Mucosa of descending colon (tissue), 3 donors: ENCODE measurements around the gene HEBP1. TPM values are rescaled to one million over a fixed set of nuclear protein-coding genes. Genes with fewer than 3 reads are reported as not detected.

ENCODE experiments used
- ATAC-seq: fragments of 200-7000 bp; cut with Tn5 transposase; one replicate; pipeline ENCODE4 v1.9.1; 2020; ENCODE audit warnings: mild to moderate bottlenecking, moderate library complexity
- DNase-seq, 3 donors: peaks; one replicate each; pipeline ENCODE4 v3.0.0-alpha.2; 2020
- H3K36me3 ChIP-seq: fragments of 200-600 bp; one replicate; pipeline ENCODE4 v1.8.0; 2021; ENCODE audit warnings: low read depth, mild to moderate bottlenecking
- H3K4me1 ChIP-seq: fragments of 200-600 bp; one replicate; pipeline ENCODE4 v1.8.0; 2021; ENCODE audit warnings: low read depth, mild to moderate bottlenecking
- H3K4me3 ChIP-seq: fragments of 200-600 bp; one replicate; pipeline ENCODE4 v1.8.0; 2021; ENCODE audit warnings: mild to moderate bottlenecking
- H3K9me3 ChIP-seq: fragments of 200-600 bp; one replicate; pipeline ENCODE4 v1.8.0; 2021; ENCODE audit warnings: mild to moderate bottlenecking
- intact Hi-C, 2 donors: fragments of 100-400 bp; cut with DNase I in 1 of 2; cut with micrococcal nuclease in 1 of 2; formaldehyde crosslinking; loops; one replicate each; pipeline versions ENCODE4 v1.11.0 to v1.11.1; 2022; cut with DNase I, micrococcal nuclease
- long read RNA-seq, 2 donors: library from polyadenylated mRNA; unstranded; transcript quantifications; one replicate each; pipeline ENCODE4 v2.0.0, GENCODE V29; 2019 to 2021
- total RNA-seq, 3 donors: library from RNA; stranded (reverse); fragmentation: NEBNext Ultra II Directional in 2 of 3; extraction: Animal tissue kit (Norgen Biotek cat#: 25700) in 2 of 3; gene quantifications; one replicate each; pipeline versions ENCODE4 v1.2.1 to v1.2.4, GENCODE V29; 2021 to 2023
- TF ChIP-seq, protein P1 (sequence below): fragments of 200-600 bp; IDR thresholded peaks from one replicate; pipeline ENCODE4 v1.8.0; 2022; ENCODE audit warnings: antibody characterized with exemption, mild to moderate bottlenecking
- donor health status: DM: no; HTN: no; CAD: no; lungs with moderate emphysema.
- donor health status: DM: no; HTN: no; CAD: no.
- donor health status: DM: no; HTN: yes; CAD: no.

The HEBP1 gene, protein sequence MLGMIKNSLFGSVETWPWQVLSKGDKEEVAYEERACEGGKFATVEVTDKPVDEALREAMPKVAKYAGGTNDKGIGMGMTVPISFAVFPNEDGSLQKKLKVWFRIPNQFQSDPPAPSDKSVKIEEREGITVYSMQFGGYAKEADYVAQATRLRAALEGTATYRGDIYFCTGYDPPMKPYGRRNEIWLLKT
- 10 to 100 TPM; 46.0 to 68.1 (median 62.1) TPM for total RNA-seq
- long read RNA-seq, donor 1, transcript HEBP1-201 (4 exons, 1,173 nt) = major isoform, 81 of 87 reads
- long read RNA-seq, donor 1, partial matches to known transcripts = 2 of 87 reads
- long read RNA-seq, donor 1, other reads (novel, unspliced or antisense) = 2 of 87 reads
- long read RNA-seq, donor 2, transcript HEBP1-201 (4 exons, 1,173 nt) = major isoform, 58 of 58 reads
- long read RNA-seq, donor 2, partial matches to known transcripts = 0 of 58 reads
- long read RNA-seq, donor 2, other reads (novel, unspliced or antisense) = 0 of 58 reads

- H3K36me3 ChIP-seq = no peaks in the 10 kb centered on the region
- H3K4me1 ChIP-seq = peaks cover 16% of the 10 kb centered on the region
- TF ChIP-seq, protein P1, sequence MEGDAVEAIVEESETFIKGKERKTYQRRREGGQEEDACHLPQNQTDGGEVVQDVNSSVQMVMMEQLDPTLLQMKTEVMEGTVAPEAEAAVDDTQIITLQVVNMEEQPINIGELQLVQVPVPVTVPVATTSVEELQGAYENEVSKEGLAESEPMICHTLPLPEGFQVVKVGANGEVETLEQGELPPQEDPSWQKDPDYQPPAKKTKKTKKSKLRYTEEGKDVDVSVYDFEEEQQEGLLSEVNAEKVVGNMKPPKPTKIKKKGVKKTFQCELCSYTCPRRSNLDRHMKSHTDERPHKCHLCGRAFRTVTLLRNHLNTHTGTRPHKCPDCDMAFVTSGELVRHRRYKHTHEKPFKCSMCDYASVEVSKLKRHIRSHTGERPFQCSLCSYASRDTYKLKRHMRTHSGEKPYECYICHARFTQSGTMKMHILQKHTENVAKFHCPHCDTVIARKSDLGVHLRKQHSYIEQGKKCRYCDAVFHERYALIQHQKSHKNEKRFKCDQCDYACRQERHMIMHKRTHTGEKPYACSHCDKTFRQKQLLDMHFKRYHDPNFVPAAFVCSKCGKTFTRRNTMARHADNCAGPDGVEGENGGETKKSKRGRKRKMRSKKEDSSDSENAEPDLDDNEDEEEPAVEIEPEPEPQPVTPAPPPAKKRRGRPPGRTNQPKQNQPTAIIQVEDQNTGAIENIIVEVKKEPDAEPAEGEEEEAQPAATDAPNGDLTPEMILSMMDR = no peak
- no peaks in the 10 kb centered on the region for H3K9me3 ChIP-seq
- peak; percentile 96 for ATAC-seq
- peak; percentile 97 to 99 (median 98) for DNase-seq
- intact Hi-C loops = no loop called here
- peak within 1 kb of the TSS; percentile 35 for H3K4me3 ChIP-seq
These were observed at the start of gene HEBP1 for GRCh38 chr12:12999959-13000615. Gene HEBP1, minus strand, starts transcription at chr12:13000265. Its CDS starts 151 bp downstream, at chr12:13000114.

DNA sequence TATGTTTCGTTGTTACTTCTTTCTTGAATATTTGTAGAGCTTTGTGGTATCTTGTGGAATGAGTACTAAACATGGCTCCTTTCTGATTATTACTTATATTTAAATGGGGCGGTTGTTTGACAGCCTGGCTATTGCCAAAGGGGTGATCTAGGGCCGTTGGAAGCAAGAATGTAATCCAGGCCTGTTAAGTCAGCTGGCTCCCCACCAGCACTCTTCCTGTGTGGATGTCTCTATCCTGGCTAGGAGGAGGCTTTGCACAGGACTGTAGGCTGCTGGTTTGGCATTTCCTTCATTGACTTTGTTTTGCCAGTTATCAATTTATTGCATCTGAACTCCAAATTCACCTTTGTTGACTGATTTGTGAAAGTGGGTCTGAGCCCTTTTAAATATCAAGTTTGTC, 49.8 kb upstream of the HEBP1 start:
- no peaks in the 10 kb centered on the region for H3K36me3 ChIP-seq
- intact Hi-C loops = no loop called here
- no peaks in the 10 kb centered on the region for H3K4me1 ChIP-seq
- TF ChIP-seq, protein P1 = no peak
- peaks cover 13% of the 10 kb centered on the region for H3K9me3 ChIP-seq
- DNase-seq (no peak), ATAC-seq (no peak)
- no peak overlapping the region for H3K4me3 ChIP-seq

DNA sequence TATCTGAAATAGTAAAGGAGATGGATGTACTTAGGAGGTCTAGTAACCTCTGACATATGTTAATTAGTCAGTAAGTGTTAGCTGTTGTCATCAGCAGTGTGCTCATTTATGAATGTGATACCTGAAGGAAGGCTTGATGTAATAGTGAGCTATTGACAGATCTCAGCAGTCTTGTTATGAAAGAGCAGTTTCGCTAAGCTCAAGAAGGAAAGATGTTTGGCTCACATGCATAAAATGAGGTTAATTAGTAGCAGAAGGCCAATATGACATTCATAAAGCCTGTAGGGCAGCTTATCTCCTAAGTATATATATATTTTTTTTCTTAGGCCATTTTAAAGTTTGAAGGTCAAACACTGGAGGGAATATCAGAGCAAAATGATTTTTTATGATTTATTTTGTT, 46.9 kb upstream of the HEBP1 start:
- DNase-seq (no peak), ATAC-seq (peak; percentile 89)
- no peaks in the 10 kb centered on the region for H3K4me1 ChIP-seq
- intact Hi-C loops = no loop called here
- no peaks in the 10 kb centered on the region for H3K9me3 ChIP-seq
- no peak overlapping the region for H3K4me3 ChIP-seq
- no peaks in the 10 kb centered on the region for H3K36me3 ChIP-seq
- TF ChIP-seq, protein P1 = peak; percentile 13

DNA sequence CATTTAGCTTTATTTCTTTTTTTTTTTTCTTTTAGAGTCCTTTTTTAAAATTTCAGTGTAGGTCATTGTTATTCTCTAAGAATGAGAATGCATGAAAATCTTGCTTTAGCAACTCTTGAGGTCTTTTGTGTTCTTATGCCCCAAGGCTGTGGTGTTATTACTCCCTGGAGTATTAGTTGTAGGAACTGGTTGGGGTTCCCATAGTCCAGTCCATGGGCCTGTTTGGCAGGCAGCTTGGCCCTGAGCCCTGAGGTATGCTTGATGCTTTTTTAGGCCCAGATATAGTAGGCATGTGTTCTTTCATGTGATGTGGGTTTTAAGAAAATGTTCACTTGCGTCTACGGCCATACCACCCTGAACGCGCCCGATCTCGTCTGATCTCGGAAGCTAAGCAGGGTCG, 45.8 kb upstream of the HEBP1 start:
- no peak overlapping the region for H3K4me3 ChIP-seq
- no peaks in the 10 kb centered on the region for H3K36me3 ChIP-seq
- DNase-seq = no peak
- ATAC-seq = no peak
- TF ChIP-seq, protein P1 = no peak
- H3K9me3 ChIP-seq = no peaks in the 10 kb centered on the region
- H3K4me1 ChIP-seq = no peaks in the 10 kb centered on the region
- intact Hi-C loops = no loop called here

GRCh38 chr12:13044906-13045299, 44.8 kb upstream of the HEBP1 start:
- no peak for ATAC-seq

More at GRCh38 chr12:13044906-13045299, 44.8 kb upstream of the HEBP1 start:
- Histone ChIP-seq H3K36me3 (no peaks in the 10 kb centered on the region), H3K9me3 (no peaks in the 10 kb centered on the region), H3K4me1 (peaks cover 8% of the 10 kb centered on the region), H3K4me3 (peak overlapping the region; percentile 59)
- DNase-seq = no peak
- TF ChIP-seq, protein P1 = no peak
- intact Hi-C loops = no loop called here
